KG1 (cell line): Measurements from ENCODE around the gene EEA1.
"Not testable (repeated sequence)": the region's sequence is repeated elsewhere in the genome, so short reads cannot be mapped to it uniquely, and the experiment has no call there.

Experiments
- DNase-seq: peaks from one replicate; lab custom pipeline; 2025; lab: John Stamatoyannopoulos, UW

EEA1 gene

DNA sequence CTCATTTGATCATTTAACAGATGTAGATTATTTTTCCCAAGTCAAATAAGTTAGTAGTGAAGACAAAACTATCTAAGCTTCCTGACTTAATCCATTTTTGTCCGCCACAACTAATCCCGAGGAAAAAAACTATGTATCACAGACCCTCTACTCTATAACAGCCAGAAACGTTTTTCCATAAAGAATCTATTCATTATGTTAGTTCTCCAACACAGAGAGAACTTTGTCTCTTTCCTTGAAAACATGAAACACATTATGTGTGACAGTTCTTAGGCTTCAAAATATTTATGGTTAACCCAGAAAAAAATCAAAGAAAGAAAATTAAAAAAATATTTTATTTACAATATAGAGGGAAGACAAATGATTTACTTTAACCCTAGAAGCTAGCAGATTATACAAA, 126.2 kb downstream of the EEA1 start:
- DNase-seq = no peak

GRCh38 chr12:92796650-92797049, 132.4 kb downstream of the EEA1 start:
- DNase-seq = no peak

GRCh38 chr12:92794814-92795213, 134.3 kb downstream of the EEA1 start:
- DNase-seq = no peak

DNA sequence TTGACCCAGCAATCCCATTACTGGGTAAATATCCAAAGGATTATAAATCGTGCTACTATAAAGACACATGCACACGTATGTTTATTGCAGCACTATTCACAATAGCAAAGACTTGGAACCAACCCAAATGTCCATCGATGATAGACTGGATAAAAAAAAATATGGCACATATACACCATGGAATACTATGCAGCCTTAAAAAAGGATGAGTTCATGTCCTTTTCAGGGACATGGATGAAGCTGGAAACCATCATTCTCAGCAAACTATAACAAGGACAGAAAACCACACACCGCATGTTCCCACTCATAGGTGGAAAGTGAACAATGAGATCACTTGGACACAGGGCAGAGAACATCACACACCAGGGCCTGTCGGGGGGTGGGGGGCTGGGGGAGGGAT, 134.7 kb downstream of the EEA1 start:
- not testable (repeated sequence) for DNase-seq

DNA sequence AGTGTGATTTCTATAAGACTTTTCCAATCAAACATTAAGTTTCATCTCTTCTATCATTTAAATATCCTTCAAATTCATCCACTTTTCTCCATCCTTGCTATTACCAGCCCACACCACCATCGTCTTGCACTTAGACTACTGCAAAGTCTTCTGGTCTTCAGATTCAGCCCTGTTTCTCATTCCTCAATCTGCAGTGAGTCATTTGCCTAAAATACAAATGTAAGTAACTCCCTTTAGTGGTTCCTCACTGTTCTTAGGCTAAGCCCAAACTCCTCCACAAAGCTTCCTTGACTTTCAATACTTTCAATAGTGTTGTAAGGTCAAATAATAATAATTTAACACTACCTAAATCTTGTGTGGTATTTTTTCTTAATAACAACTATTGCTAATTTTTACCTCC, 143.1 kb downstream of the EEA1 start:
- no peak for DNase-seq

DNA sequence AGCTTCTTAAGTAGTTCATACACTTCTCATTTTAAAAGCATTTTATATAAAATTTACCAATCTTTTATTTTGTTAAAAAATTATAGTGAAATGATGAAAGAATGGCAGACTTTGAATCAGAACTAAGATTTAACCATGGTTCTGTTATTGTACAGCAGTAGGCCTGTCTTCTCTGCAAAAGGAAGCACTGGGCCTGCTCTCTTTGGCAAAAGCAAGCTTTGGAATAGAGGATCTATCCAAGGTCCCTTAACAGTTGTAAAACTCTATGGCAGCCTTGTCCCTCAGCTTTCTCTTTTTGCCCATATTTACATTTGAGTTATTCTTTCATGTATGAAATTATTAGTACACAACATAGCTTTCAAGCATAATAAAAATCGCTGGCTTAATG, 143.5 kb downstream of the EEA1 start:
- DNase-seq = no peak

GRCh38 chr12:92784797-92785562, 144.1 kb downstream of the EEA1 start:
- DNase-seq = peak; percentile 38

DNA sequence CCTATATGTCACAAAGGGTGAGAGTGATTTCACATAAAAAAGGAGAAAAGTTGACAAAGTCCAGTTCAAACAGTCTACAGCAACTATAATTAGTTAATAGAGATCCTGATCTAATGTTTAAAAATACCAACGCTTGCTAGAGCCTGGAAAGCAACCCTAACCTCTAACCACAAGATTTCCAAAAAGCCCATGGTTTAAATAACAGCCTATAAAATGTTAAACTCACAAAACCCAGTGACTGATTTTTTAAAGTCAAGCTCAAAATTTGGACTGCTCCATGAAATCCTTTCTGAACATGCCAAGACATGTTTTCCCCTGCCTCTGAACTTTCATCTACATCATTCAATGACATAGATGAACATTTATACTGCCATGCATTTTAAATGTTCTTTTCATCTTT, 144.7 kb downstream of the EEA1 start:
- no peak for DNase-seq

DNA sequence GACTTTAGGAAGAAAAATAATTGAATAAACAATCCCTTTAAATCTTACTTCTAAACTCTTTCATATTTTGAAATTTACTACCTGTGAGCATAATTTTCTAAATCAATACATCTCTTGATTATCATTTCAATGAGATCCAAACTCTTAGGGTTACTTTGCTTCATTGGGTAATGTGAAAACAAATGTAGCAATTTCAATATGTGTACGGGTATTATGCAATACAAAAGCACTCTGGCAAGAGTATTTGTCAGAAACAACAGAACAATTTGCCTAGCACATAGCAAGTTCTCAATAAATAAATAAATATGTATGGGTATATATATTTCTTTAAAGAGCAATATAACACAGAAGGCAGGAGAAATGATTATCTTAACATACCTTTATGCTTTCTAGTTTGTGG, 149.2 kb downstream of the EEA1 start:
- no peak for DNase-seq

GRCh38 chr12:92778525-92778924, 150.6 kb downstream of the EEA1 start:
- no peak for DNase-seq

DNA sequence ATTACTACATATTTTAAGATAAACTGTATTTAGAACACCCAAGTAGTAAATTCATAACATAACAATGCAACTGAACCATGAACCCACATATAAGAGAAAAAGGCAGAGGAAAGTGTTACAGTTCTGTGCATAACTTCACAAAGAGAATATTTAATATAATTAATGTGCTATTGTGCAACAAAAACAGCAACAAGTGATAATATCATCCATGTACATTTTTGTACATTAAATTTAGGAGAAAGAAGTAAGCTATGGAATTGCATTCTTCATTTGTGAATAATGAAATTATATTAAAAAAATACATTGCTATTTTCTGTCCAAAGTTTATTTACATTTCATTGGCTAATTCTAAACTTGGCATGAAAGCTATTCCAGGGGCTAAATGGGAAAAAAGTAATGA, 153.7 kb downstream of the EEA1 start:
- no peak for DNase-seq

DNA sequence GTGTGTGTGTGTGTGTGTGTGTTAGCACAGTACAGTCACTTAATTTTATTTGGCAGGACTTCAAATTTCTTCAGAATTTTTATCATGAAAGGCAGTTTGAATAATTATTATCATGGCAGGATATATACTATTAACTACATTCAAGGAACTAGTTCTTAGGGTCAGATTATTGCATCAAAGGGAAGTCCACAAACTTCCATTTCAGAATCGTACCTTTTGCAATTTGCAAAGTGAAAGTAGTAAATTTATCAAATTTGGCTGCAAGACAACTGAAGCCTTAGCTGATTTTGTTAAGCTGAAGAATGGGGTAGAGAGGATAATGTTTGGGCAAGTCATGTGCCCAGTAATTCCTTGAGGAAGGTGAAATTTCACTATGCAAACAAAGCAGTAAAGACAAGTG, 158.1 kb downstream of the EEA1 start:
- DNase-seq = no peak

DNA sequence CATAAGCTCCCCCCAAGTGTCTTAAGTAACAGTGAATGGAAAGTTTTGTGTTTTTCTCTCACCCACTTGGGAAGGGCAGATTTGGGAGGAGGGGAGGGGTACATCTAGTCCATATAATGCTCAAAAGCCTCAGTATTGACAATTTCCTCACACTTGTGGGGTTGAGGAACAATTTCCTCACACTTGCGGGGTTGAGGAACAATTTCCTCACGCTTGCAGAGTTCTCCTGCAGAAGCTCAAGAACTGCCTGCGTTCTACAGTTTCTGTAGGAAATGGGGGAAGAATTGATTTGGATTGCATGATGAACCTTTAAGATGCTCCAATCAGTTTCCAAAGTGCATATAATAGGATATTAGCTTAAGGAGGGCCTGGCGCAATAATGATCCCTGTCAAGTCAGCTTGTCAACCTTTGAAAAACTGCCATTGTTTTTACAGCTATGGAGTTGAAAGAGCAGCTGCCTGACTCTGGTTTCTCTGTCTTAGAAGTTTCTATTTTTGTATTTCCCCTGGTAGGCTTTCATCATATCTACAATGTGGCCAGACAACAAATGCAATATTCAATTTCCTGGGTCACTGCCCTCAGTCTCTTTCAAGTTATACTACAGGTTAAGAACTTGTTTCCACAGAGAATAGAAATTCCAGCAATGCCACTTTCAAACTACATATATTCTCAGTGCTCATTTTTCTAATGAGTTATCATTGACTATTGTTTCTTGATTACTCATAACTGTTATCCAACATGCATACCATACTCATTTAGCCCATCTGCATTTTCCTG, 159.8 kb downstream of the EEA1 start:
- DNase-seq = peak; percentile 55

DNA sequence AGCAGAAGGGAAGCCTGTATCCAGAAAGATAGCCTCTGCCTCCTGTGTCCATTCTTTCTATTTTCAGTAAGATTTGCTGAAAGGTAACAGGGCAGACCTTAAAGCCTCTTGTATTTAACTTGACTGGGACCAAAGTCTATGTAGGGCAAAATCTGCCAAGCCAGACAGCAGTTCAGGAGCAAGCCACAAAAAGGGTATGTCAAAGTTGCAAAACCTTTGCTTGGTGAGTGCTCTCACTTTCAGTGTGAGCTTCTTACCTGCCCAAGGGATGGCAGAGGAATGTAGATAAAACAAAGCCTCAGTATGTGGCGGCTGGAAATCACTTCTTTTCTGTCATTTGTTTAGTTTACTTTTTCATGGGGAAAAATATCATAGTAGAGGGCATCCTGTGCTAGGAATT, 163.2 kb downstream of the EEA1 start:
- no peak for DNase-seq

DNA sequence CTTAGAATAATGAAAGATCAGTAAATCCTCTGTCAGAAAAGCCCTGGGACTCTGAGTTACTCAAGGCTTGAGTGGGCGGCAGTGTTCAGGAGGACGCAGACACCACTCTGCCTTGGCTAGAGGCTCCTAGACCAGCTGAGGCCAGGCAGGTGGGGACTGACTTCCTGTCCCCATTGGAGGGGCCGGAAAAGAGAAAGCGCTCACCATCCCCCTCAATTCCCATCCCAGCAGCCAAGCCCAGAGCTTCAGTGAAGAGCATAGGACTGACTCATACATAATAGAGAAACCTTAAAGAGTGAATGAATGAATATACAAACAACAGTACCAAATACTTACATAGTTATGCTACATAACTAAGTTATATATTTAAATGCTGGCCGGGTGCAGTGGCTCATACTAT, 164.3 kb downstream of the EEA1 start:
- DNase-seq = no peak

- no peak for DNase-seq
Observed at GRCh38 chr12:92762773-92763172, 166.3 kb downstream of the EEA1 start.

GRCh38 chr12:92759634-92760268, 169.3 kb downstream of the EEA1 start:
- DNase-seq = no peak

- no peak for DNase-seq
Observed at GRCh38 chr12:92757597-92758121, 171.4 kb downstream of the EEA1 start.

DNA sequence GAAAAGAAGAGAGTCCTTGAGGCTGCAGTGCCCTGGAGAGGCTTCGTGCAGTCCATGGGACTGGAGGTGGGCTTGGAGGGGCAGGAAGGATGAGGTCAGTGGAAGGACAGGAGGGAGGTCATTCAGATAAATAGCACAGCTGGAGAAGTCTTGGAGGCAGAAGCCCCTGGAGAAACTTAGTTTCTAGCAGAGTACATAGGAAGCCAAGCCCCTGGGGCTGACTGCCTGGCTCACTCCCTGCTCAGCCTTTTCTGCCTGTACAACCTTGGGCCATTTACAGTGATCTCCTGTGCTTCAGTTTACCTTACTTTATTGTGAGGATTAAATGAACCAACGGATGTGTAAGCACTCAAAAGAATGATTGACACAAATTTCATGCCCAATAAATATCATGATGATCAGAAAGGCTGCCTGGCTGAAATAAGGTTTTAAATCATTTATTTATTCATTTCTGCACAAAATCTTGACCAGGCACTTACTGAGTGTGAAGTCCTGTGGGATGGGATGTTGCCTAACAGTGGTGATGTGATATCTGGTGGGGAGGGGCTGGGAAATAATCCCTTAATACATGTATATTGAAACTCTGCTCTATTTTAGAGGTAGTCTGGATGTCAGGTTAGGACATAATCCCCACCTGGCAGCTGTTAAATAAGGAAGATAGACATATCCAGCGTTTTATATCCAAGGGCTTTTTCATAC, 172.0 kb downstream of the EEA1 start:
- no peak for DNase-seq

DNA sequence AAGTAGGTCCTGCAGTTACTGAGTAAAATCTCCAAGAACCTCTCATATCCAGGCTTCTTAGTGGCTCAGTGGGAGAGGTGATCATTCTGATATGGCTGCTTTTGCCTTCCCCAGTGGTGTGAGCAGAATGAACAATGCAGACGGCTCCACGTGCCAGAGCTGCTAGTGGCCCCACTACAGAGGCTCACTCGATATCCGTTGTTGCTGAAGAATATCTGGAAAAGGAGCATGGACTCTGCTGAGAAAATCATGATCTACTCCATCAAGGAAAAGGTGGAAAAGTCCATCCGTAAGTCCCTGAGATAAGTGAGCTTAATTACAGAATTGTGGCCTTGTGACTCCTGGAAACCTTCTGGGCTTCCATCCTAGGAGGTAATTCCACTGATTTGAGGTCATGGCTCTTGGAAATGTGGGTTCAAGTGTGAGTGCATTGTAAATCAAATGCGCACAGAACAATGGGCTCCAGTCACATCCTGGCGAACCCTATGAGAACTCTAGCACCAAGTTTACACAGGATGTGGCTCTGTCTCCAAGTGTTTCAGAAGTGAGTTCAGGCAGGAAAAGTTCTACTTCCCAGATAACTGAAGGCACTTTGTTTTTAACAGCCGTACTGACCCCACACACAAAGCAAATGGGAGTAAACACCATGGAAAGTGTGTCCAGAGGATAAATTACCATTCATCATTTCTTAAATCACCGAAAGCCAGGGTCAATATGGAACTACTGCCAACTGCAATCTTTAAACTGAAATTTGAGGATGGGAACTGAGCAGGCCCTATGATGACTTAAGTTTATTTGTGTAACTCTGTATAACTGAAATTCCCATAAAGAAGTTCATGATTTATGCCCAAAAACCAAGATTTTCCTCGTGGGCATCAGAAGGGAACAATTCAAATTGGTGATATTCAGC, 174.9 kb downstream of the EEA1 start:
- no peak for DNase-seq

DNA sequence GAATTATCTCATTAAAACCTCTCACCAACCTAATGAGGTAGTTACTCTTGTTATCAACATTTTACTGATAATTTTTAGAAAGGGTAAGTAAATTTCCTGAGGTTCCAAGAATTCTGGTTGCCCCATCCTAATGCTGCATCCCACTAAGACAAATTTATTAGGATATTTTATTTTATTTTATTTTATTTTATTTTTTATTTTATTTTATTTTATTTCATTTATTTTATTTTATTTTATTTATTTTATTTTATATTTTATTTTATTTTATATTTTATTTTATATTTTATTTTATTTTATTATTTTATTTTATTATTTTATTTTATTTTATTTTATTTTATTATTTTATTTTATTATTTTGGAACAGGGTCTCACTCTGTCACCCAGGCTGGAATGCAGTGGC, 179.4 kb downstream of the EEA1 start:
- DNase-seq = not testable (repeated sequence)
